GM18873 (cell line): ENCODE results near the gene NRBF2.

Experiments used
- ATAC-seq: cut with Tn5 transposase; IDR thresholded peaks from one replicate; pipeline ENCODE4 v1.9.1; 2021; ENCODE audit warnings: mild to moderate bottlenecking, moderate library complexity, moderate number of reproducible peaks; ENCODE audit not compliant: unreplicated experiment, low FRiP score

Gene NRBF2

DNA sequence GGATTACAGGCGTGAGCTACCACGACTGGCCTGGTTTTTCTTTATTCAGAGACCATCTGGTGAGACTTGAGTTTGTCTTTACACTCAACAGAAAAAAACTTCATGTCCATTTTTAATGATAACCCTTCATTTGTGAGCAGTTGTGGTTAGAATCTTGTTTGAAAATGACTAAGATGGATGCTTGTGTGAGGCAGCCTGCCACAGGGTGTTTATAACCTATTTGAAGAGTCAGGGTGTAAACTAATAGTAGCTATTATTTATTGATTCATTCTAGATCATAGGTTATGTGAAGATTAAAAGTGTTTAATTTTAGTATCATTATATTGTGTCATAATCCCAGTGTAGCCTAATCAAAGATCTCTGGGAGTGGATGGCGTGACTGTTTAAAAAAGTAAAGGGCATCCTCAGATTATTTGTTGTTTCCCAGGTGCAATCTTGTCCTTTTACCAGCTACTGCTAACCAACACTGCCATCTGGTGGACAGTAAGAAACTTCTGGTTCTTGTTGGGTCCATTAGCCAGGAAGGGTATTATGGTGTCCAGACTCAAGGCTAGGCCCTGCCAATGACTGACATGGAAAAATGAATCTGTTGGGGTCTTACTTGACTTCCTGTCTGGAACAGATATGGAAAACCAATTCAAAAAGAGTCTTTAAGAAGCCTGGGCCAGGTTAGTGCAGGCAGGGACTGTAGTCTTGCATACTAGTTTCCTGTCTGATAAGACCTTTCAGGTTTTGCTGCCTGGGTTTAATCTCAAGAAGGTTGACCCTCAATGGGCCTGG lies 24.9 kb downstream of the NRBF2 start:
- peak; percentile 69 for ATAC-seq

DNA sequence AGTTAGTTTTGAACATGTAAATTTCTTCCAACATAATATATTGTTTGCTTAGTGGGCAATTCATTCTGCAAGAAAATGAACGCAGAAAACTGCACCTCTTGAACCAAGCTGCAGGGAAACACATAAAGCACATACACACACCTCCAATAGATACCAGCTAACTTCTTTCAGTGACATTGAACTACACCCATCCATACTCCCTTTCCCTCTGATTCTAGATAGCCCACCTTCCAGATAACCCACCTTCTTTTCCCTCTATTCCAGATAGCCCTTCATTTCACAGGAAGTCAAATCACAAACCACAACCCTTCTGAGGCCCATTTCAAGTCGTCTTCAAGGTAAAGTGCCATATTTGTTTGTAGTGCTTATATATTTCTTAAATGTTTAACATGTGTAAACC lies 28.5 kb downstream of the NRBF2 start:
- no peak for ATAC-seq

DNA sequence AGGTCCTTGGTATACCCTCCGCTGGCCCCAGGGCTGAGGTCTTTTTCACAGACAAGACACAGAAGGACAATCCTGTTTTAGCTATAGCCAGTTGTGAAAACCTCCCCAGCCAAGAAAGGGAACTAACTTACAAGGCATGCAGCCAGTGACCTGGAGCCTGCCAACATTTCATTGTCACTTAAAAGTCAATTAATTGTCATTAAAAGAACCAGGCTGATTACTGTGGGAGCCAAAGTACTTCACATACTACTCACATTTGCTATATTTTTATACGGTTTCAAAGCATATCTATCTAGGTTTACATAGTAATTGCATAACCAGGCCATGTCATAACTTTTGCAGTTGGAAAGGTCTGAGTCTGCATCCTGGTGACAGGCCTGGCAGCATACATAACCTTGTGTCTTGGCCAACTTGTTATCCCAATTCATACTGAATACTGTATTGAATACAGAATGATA lies 31.1 kb downstream of the NRBF2 start:
- no peak for ATAC-seq

DNA sequence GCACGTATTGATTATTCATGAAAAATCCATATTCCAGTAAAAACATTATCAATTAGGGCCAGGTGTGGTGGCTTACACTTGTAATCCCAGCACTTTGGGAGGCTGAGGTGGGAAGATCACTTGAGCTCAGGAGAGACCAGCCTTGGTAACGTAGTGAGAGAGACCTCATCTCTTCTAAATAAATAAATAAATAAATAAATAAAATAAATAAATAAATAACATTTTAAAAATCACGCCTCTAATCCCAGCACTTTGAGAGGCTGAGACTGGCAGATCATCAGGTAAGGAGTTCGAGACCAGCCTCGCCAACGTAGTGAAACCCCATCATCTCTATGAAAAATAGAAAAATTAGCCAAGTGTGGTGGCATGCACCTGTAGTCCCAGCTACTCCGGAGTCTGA lies 32.1 kb downstream of the NRBF2 start:
- ATAC-seq, result no peak

DNA sequence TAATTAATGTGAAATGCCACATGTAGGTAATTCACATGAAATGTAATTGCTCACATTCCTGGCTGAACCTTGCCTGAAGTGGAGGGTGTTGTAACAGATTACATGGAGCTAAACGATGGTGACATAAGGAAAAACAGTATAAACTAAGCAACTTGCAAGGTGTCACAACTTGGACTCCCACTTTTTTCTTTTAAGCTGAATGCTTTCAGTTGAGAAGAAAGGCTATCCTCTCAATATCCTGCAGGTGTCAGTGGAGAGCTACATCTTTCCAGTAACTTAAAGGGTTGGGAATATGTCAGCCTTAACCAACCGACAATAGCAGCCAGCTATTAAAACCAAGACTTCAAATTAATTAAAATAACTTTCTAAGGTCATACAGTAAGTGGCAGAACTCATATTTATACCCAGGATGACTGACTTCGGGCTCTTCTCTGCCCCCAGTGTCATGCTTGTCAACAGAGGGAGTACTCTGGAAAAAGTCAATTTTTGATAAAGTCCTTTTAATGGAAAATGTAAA lies 33.7 kb downstream of the NRBF2 start:
- ATAC-seq, result no peak

DNA sequence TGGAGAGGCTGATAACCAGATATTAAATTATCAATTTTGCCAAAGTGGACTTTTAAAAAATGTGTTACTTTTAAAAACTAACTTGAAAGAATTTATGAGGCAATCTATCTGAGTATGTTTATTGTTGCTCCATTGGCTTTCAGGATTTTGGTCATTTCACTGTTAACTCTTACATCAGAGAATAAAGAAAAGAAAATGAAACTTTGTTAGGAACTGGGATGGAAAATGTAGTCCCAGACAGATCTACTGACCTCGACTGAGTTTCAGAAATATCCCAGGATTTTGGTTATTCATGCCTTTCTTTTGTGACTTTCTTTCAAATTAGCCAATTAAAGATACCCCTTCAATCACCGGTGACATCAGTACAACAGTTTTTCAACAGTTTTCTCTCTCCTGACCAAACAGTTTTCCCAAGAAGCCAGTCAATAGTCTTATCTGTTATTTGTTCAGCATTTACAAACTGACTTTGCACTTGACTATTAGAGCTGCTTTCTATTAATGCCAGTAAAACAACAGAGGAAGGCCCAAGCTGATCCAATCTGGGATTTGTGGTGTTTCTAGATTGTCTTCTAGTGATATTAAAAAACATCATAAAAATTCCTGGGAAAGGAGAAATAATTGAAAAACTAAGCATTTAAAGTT lies 35.8 kb downstream of the NRBF2 start:
- no peak for ATAC-seq

DNA sequence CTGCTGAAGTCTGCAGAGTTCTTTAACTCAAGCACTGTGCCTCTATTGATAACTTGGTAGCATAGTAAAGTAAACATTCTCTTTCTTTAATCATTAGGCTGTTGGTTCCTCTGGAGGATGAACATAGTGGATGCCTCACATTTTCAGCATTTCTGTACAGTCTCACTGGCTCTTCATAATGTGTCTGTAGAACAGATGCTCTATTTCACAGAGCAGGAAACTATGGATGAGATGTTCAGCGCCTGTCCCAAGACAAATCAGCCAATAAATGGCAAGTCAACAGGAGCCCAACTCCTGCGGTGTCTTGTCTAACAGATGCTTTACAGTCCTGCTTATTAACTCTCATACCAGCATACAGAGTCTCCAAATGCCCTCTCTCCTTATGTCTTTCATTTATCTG lies 36.5 kb downstream of the NRBF2 start:
- ATAC-seq, result no peak

DNA sequence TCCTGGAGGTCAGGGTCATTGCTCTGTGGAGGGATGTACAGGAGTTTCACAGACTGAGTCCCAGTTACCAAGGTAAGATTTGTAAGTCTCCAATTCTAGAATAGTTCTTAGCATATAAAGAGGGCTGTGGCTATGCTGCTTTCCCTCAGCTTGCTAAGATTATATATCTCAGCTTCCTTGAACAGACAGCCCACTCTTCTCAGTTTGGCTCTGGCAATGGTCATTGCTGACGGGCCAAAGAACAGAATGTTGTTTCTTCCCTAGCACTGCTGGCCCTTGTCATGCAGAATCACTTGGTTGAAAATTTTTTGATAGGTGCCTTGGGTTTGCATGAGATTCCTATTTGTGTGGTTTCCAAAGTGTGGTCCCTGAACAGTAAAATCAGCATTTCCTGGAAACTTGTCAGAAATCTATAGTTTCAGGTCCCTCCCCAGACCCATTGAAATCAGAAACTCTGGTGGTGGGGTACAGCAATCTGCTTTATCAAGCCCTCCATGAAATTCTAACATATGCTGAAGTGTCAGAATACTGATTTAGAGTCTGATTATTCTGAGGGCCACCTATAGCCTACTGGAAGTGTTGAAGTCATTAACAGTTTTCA lies 38.2 kb downstream of the NRBF2 start:
- no peak for ATAC-seq

DNA sequence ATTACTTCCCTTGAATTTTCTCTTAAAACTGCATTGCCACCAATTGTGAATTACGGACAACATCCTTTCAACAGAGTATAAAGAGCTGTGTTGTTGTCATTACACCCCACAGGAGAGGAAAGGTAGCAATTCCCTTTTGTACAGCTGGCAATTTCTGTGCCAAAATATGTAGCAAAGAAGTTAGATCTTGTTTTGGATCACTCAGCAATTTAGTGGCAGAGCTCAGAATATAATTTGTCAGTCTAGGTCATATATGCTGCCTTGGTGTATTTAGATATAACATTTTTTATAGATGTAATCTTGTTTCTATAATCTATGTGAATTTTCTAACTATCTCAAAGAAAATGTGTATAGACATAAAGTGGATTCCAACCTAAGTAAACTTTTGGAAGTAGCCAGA lies 38.8 kb downstream of the NRBF2 start:
- no peak for ATAC-seq

DNA sequence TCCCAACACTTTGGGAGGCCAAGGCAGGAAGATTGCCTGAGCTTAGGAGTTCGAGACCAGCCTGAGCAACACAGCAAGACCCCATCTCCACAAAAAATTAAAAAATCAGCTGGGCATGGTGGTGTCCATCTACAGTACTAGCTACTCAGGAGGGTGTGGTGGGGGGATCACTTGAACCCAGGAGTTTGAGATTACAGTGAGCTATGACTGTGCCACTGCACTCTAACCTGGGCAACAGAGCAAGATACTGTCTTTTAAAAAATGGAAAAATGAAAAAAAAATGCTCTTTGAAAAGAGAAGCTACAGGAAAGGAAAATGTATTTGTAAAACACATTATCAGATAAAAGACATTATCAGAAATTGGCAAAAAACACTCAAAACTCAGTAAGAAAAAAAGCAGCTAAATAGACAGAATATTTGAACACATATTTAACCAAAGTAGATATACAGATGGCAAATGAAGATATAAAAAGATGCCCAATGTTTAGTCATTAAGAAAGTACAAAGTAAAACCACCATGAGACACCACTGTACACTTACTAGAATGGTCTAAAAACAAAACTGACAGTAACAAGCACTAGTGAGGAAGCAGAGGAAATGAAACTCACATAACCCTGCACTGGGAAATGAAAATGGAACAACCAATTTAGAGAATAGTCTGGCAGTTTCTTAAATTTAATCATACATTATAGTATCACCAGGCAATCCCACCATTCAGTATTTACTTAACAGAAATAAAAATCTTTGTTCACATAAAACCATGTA lies 40.5 kb downstream of the NRBF2 start:
- peak; percentile 98 for ATAC-seq

DNA sequence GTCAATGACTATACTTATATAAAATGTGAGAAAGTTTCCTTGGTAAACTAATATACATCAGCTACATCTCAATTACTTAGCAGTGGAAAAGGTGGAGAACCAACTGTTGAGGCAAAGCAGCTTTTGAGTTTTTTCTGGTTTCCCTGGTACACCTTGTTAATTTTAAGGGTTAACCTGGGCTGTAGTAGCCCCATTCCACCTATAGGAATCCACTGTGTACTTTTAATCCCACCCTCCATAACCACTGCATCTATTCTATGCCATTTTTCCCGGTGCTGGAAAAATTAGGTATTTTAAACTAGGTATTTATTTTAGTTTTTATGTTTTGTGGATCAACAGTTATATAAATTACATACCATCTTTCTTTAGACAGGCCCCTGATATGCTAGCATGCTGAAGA lies 42.4 kb downstream of the NRBF2 start:
- no peak for ATAC-seq

DNA sequence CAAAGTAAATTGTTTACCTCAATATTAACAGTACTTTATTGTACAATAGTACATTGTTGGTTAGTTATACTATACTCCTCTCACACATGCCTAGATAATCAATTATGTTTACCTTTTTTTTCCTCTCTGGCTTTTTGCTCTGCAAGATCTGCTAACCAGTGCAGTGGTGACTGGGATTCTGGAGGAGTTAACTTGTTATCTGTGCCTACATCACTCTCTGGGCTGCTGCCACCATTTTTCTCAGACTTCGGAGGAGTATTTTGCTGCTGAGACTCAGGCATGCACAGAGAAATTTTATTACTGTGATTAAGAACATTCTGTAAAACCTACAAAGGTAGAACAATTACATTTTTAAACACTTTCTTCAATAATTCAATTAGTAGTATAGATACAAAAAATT lies 59.7 kb downstream of the NRBF2 start:
- no peak for ATAC-seq

DNA sequence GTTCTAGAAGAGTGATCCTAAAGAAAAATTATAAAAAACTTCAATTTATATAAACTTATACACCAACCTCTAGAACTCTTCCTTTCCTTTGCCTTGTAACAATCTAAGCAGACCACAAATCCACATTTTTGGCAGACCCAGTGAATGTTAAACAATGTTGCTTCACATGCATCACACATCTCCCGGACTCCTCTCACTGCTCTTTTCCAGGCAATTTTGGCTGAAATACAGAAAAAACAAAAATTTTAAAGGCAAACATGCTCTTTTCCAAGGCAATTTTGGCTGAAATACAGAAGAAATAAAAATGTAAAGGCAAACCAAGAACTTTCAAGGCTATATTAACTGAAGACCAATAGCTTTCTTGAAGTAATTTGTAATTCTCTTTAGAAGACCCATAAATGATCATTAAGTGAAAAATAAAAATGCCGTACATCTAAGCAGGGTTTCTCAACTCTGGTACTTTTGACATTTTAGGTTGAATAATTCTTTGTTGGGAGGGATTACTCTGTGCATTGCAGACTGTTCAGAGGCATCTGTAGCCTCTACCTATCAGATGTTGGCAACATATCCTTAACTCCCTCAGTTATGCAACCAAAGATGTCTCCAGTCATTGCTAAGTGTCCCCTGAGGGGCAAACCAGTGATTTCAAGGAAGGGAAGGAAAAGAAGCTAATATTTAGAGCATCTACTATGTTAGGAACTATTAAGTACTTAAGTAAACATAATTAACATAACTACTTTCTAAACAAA lies 64.4 kb downstream of the NRBF2 start:
- no peak for ATAC-seq

DNA sequence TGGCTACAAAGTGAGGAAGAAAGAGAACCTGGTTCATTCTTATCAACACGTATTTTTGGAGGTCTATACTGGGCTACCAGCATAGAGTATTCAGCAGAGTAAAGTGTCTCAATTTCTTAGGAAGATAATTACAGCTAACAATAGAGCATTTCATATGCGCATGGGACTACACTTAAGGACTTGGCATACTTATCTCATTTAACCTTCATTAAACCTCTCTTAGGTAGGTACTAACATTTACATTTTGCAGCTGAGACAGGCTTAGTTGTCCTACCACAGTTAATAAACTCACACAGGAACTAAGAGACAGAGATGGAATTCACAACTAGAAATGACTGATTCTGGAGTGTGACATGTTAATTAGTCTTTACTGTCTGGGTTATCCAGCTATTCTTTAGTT lies 66.6 kb downstream of the NRBF2 start:
- no peak for ATAC-seq

DNA sequence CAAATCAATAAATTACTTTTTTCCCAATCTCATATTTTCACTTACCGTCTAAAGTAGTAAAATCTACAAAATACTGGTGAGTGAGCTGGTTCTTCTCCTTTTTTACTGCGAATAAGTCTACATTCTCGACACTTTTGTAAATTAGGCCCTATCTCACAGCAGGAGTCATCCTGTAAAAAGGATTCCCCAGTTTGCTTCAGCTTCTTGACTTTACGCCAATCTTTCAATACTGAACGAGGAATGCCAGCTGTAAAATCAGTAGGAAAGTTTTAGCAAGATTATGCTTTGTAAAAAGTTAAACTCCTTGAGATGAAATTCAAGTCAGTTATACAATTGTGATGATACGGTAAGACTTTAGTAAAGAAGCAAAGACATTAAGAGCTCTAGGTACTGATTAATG lies 67.3 kb downstream of the NRBF2 start:
- no peak for ATAC-seq

DNA sequence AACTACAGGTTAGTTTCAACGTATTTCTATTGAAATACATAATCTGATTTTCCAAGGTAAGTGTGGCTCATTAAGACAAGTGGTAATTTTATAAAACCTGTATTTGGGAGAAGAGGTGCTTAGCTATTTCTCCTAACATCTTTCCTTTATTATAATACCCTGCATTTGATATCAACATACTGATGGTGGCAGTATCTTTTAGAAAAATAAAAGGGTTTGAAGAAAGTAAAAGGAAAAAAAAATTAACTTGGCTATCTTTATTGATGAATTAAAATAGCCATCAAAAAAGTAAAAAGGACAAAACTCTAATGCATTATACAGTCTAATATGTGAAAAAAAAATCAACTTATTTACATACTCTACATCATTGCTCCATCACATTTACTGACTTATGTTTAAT lies 68.0 kb downstream of the NRBF2 start:
- no peak for ATAC-seq
